Stimulated activated CD4-positive, alpha-beta T cell treated with anti-CD3 and anti-CD28 coated beads, TNF-alpha, amount 100 ng/mL, for 24 hours (primary cell): ENCODE measurements around the gene SIK3.

ENCODE experiments used
- DNase-seq, 3 experiments: peaks; one replicate each; pipeline ENCODE4 v3.0.0-alpha.2; 2020; ENCODE audit warnings: low read depth in 3 of 3

SIK3 gene

GRCh38 chr11:116901211-116901610 lies 197.0 kb downstream of the SIK3 start:
- no peak for DNase-seq

GRCh38 chr11:116896211-116896610 lies 202.0 kb downstream of the SIK3 start:
- no peak for DNase-seq

GRCh38 chr11:116895048-116895757 lies 203.0 kb downstream of the SIK3 start:
- no peak for DNase-seq

- no peak for DNase-seq
These were observed 204.3 kb downstream of the SIK3 start for GRCh38 chr11:116893906-116894305.

- no peak for DNase-seq
These were observed 204.8 kb downstream of the SIK3 start for GRCh38 chr11:116893437-116893836.

GRCh38 chr11:116892374-116892773 lies 205.9 kb downstream of the SIK3 start:
- DNase-seq: no peak

- DNase-seq: no peak
These were observed 206.5 kb downstream of the SIK3 start for GRCh38 chr11:116891746-116892145.

- no peak for DNase-seq
These were observed 207.6 kb downstream of the SIK3 start for GRCh38 chr11:116890607-116891006.

- DNase-seq: no peak
These were observed 208.0 kb downstream of the SIK3 start for GRCh38 chr11:116890193-116890592.

- no peak for DNase-seq
These were observed 209.2 kb downstream of the SIK3 start for GRCh38 chr11:116888884-116889549.

- DNase-seq: no peak
These were observed 210.2 kb downstream of the SIK3 start for GRCh38 chr11:116888024-116888423.

- DNase-seq: no peak
These were observed 212.1 kb downstream of the SIK3 start for GRCh38 chr11:116885951-116886655.

- no peak for DNase-seq
These were observed 215.8 kb downstream of the SIK3 start for GRCh38 chr11:116882386-116882785.

GRCh38 chr11:116881143-116881542 lies 217.1 kb downstream of the SIK3 start:
- DNase-seq: no peak

- no peak for DNase-seq
These were observed 218.2 kb downstream of the SIK3 start for GRCh38 chr11:116879800-116880625.

- DNase-seq: no peak
These were observed 221.6 kb downstream of the SIK3 start for GRCh38 chr11:116876656-116877055.

GRCh38 chr11:116875194-116875593 lies 223.0 kb downstream of the SIK3 start:
- no peak for DNase-seq

- no peak for DNase-seq
These were observed 224.0 kb downstream of the SIK3 start for GRCh38 chr11:116874251-116874650.

- no peak for DNase-seq
These were observed 224.8 kb downstream of the SIK3 start for GRCh38 chr11:116873381-116873780.

GRCh38 chr11:116871248-116871647 lies 227.0 kb downstream of the SIK3 start:
- DNase-seq: no peak

GRCh38 chr11:116870054-116870453 lies 228.2 kb downstream of the SIK3 start:
- DNase-seq: no peak

GRCh38 chr11:116869610-116870009 lies 228.6 kb downstream of the SIK3 start:
- no peak for DNase-seq
